GM23338 (cell line): ENCODE data around the gene IRF1. TPM values are rescaled to one million over a fixed set of nuclear protein-coding genes. Genes with fewer than 3 reads are reported as not detected.

Source experiments
- ATAC-seq: fragments of 200-7000 bp; cut with Tn5 transposase; 3 replicates; pipeline ENCODE4 v1.9.1; 2020
- DNase-seq: peaks from one replicate; pipeline ENCODE4 v3.0.0-alpha.2; 2015; ENCODE audit warnings: low spot score
- H2AFZ ChIP-seq: fragments of 200-600 bp; sonication (generic); 2 replicates; pipeline ENCODE4 v1.8.0; 2016; ENCODE audit warnings: antibody characterized with exemption, mild to moderate bottlenecking, moderate library complexity
- H3F3A ChIP-seq: fragments of 200-600 bp; sonication (generic); replicated peaks from 2 replicates; pipeline ENCODE4 v1.8.0; 2017; ENCODE audit warnings: antibody characterized with exemption, mixed run types, low read depth
- H3K27ac ChIP-seq: fragments of 200-600 bp; sonication (generic); 2 replicates; pipeline ENCODE4 v1.6.1; 2016; ENCODE audit warnings: low read depth
- H3K27me3 ChIP-seq: fragments of 200-600 bp; sonication (generic); 2 replicates; pipeline ENCODE4 v1.8.0; 2016; ENCODE audit warnings: mild to moderate bottlenecking, mixed run types, moderate library complexity; ENCODE audit not compliant: insufficient read depth
- H3K36me3 ChIP-seq: fragments of 200-600 bp; sonication (generic); 2 replicates; pipeline ENCODE4 v1.8.0; 2016; ENCODE audit warnings: mild to moderate bottlenecking; ENCODE audit not compliant: insufficient read depth
- H3K4me1 ChIP-seq: fragments of 200-600 bp; sonication (generic); 2 replicates; pipeline ENCODE4 v1.8.0; 2016; ENCODE audit warnings: mild to moderate bottlenecking, moderate library complexity; ENCODE audit not compliant: insufficient read depth
- H3K4me2 ChIP-seq: fragments of 200-600 bp; sonication (generic); 2 replicates; pipeline ENCODE4 v1.7.1; 2017; ENCODE audit warnings: mixed run types
- H3K4me3 ChIP-seq: fragments of 200-600 bp; sonication (generic); 2 replicates; pipeline ENCODE4 v1.6.1; 2016; ENCODE audit warnings: mixed run types
- H3K79me2 ChIP-seq: fragments of 200-600 bp; sonication (generic); replicated peaks from 2 replicates; pipeline ENCODE4 v1.8.0; 2017; ENCODE audit warnings: mild to moderate bottlenecking; ENCODE audit not compliant: insufficient read depth
- H3K9me2 ChIP-seq: fragments of 200-600 bp; sonication (generic); 2 replicates; pipeline ENCODE4 v1.8.0; 2017; ENCODE audit not compliant: insufficient read depth
- H4K20me1 ChIP-seq: fragments of 200-600 bp; sonication (generic); replicated peaks from 2 replicates; pipeline ENCODE4 v1.8.0; 2017; ENCODE audit warnings: mild to moderate bottlenecking; ENCODE audit not compliant: insufficient read depth
- H3K27ac Mint-ChIP-seq: 2 replicates; pipeline ENCODE4 v1.8.0; 2020; ENCODE audit warnings: inconsistent platforms, mild to moderate bottlenecking, moderate library complexity, mixed read lengths
- H3K27me3 Mint-ChIP-seq: 3 replicates; pipeline ENCODE4 v1.8.0; 2022; ENCODE audit warnings: low read depth, mild to moderate bottlenecking, moderate library complexity, mixed read lengths, inconsistent platforms; ENCODE audit not compliant: insufficient read depth, poor library complexity
- H3K36me3 Mint-ChIP-seq: 3 replicates; pipeline ENCODE4 v1.8.0; 2021; ENCODE audit warnings: low read depth, mild to moderate bottlenecking, inconsistent platforms, moderate library complexity, mixed read lengths
- H3K4me1 Mint-ChIP-seq: 3 replicates; pipeline ENCODE4 v1.8.0; 2020; ENCODE audit warnings: mild to moderate bottlenecking, inconsistent platforms, mixed read lengths
- H3K4me3 Mint-ChIP-seq: 3 replicates; pipeline ENCODE4 v1.8.0; 2021; ENCODE audit warnings: moderate library complexity, mild to moderate bottlenecking, inconsistent platforms, mixed read lengths
- H3K9me3 Mint-ChIP-seq: 3 replicates; pipeline ENCODE4 v1.8.0; 2020; ENCODE audit warnings: moderate library complexity, mild to moderate bottlenecking, inconsistent platforms, mixed read lengths
- CREB1 ChIP-seq: fragments of 250-450 bp; sonication (Bioruptor Pico); IDR thresholded peaks from 2 replicates; pipeline ENCODE4 v1.5.0; 2020; ENCODE audit warnings: low read depth, mild to moderate bottlenecking, moderate library complexity
- EZH2phosphoT487 ChIP-seq: fragments of 200-600 bp; sonication (generic); IDR thresholded peaks from one replicate; pipeline ENCODE4 v1.8.1; 2018; ENCODE audit warnings: antibody characterized with exemption; ENCODE audit not compliant: unreplicated experiment
- REST ChIP-seq: IDR thresholded peaks from one replicate; pipeline ENCODE4 v1.6.1; 2018; ENCODE audit warnings: antibody characterized with exemption; ENCODE audit not compliant: unreplicated experiment
- STAT1 ChIP-seq: IDR thresholded peaks from one replicate; pipeline ENCODE4 v1.6.1; 2016; ENCODE audit warnings: antibody characterized with exemption; ENCODE audit not compliant: unreplicated experiment
- ZNF114 ChIP-seq: fragments of 250-450 bp; sonication (Bioruptor Pico); IDR thresholded peaks from 2 replicates; pipeline ENCODE4 v1.5.0; 2020; ENCODE audit warnings: mild to moderate bottlenecking, moderate library complexity
- ZNF462 ChIP-seq: fragments of 250-450 bp; sonication (Bioruptor Pico); IDR thresholded peaks from 2 replicates; pipeline ENCODE4 v1.5.0; 2020; ENCODE audit warnings: mild to moderate bottlenecking, moderate library complexity
- polyA plus RNA-seq: library from polyadenylated mRNA; unstranded; fragments of >200 nt; fragmentation: Nextera tagmentation; extraction: Ambion mirVana; gene quantifications from 2 replicates; pipeline ENCODE4 v1.2.1, GENCODE V29; 2016
- total RNA-seq: library from RNA; depleted of rRNA; stranded (reverse); fragments of >200 nt; shearing (Covaris generic); gene quantifications from 2 replicates; pipeline ENCODE4 v1.2.3, GENCODE V29; 2014

The IRF1 gene
- total and polyA plus RNA-seq, 2 experiments from 2014 or later = 6.9 to 8.6 TPM

GRCh38 chr5:132500244-132500930, 9.8 kb upstream of the IRF1 start (continued):
- TF ChIP-seq STAT1 = no peak
- no peak for TF ChIP-seq ZNF114 (CRISPR knock-in tag)
- TF ChIP-seq CREB1 (CRISPR knock-in tag) = no peak
- no peak for TF ChIP-seq EZH2phosphoT487
- no peak for TF ChIP-seq REST

- no peaks in the 10 kb centered on the region for H3K27me3 ChIP-seq
- TF ChIP-seq ZNF462 = no peak
- H3K4me1 Mint-ChIP-seq = peaks cover 6% of the 10 kb centered on the region
- no peaks in the 10 kb centered on the region; the same call in 1 of the 2 replicates for H3K9me2 ChIP-seq
- H3K27me3 Mint-ChIP-seq = peaks cover 8% of the 10 kb centered on the region
- DNase-seq (no peak), ATAC-seq (no peak)
- H3K4me2 ChIP-seq = no peak overlapping the region
- H3K9me3 Mint-ChIP-seq = no peaks in the 10 kb centered on the region
- H3K79me2 ChIP-seq = no peaks in the 10 kb centered on the region
- H3K4me3 ChIP-seq = no peak overlapping the region
- no peak overlapping the region for H2AFZ ChIP-seq
- H3F3A ChIP-seq = peaks cover 5% of the 10 kb centered on the region; the same call in 1 of the 2 replicates
- peaks cover 10% of the 10 kb centered on the region for H3K4me1 ChIP-seq
- H3K36me3 Mint-ChIP-seq = no peaks in the 10 kb centered on the region
- no peaks in the 10 kb centered on the region for H3K36me3 ChIP-seq
- no peak overlapping the region for H3K27ac ChIP-seq
- no peak overlapping the region for H3K27ac Mint-ChIP-seq
- no peak overlapping the region for H3K4me3 Mint-ChIP-seq
- H4K20me1 ChIP-seq = no peaks in the 10 kb centered on the region
Observed at GRCh38 chr5:132499440-132500243, 9.1 kb upstream of the IRF1 start.
